ENCODE measurements around the gene CRYBG2.

DNA sequence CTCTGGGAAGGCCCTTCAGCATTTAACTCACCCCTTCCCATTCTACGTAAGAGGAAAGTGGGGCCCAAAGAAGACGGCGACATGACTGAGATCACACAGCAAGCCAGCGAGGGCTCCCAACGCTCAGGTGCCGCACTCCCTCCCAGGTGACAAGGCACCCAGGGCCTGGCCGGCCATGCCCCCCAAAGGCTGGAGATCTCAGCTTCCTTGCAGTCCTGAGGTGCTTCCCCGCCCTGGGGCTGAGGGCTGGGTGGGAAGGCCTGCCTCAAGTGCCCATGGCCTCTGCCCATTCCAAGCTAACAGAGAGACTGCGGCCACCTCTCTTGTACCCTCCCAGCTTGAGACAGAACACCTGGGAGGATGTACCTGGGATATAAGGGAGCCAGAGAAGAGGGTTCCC lies 1.0 kb upstream of the CRYBG2 start:
- TF ChIP-seq, protein P1, sequence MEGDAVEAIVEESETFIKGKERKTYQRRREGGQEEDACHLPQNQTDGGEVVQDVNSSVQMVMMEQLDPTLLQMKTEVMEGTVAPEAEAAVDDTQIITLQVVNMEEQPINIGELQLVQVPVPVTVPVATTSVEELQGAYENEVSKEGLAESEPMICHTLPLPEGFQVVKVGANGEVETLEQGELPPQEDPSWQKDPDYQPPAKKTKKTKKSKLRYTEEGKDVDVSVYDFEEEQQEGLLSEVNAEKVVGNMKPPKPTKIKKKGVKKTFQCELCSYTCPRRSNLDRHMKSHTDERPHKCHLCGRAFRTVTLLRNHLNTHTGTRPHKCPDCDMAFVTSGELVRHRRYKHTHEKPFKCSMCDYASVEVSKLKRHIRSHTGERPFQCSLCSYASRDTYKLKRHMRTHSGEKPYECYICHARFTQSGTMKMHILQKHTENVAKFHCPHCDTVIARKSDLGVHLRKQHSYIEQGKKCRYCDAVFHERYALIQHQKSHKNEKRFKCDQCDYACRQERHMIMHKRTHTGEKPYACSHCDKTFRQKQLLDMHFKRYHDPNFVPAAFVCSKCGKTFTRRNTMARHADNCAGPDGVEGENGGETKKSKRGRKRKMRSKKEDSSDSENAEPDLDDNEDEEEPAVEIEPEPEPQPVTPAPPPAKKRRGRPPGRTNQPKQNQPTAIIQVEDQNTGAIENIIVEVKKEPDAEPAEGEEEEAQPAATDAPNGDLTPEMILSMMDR (conservative IDR thresholded peaks at IDR 0.05) = no peak
- TF ChIP-seq ZFX (IDR thresholded peaks at IDR 0.05) = no peak

Data from C4-2B (cell line).